ENCODE data around the gene ALDH1B1.
A peak's percentile ranks its signal among the peaks of the same experiment; 100 is the strongest.
"Not testable (repeated sequence)": the region's sequence is repeated elsewhere in the genome, so short reads cannot be mapped to it uniquely, and the experiment has no call there.

Gene ALDH1B1

GRCh38 chr9:38374847-38375571 lies 17.5 kb upstream of the ALDH1B1 start:
- no peak overlapping the region for H3K4me3 ChIP-seq (ENCODE audit: low read depth, low read length)
- H3K9me3 ChIP-seq (ENCODE audit: severe bottlenecking) = no peaks in the 10 kb centered on the region
- no peaks in the 10 kb centered on the region for H3K36me3 ChIP-seq
- H3K27ac ChIP-seq = no peak overlapping the region
- TF ChIP-seq, protein P1, sequence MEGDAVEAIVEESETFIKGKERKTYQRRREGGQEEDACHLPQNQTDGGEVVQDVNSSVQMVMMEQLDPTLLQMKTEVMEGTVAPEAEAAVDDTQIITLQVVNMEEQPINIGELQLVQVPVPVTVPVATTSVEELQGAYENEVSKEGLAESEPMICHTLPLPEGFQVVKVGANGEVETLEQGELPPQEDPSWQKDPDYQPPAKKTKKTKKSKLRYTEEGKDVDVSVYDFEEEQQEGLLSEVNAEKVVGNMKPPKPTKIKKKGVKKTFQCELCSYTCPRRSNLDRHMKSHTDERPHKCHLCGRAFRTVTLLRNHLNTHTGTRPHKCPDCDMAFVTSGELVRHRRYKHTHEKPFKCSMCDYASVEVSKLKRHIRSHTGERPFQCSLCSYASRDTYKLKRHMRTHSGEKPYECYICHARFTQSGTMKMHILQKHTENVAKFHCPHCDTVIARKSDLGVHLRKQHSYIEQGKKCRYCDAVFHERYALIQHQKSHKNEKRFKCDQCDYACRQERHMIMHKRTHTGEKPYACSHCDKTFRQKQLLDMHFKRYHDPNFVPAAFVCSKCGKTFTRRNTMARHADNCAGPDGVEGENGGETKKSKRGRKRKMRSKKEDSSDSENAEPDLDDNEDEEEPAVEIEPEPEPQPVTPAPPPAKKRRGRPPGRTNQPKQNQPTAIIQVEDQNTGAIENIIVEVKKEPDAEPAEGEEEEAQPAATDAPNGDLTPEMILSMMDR (IDR thresholded peaks at IDR 0.05; ENCODE audit: low read depth, low read length) = no peak
- DNase-seq = no peak
- H3K27me3 ChIP-seq (ENCODE audit: insufficient read depth, low read depth, severe bottlenecking) = no peaks in the 10 kb centered on the region

DNA sequence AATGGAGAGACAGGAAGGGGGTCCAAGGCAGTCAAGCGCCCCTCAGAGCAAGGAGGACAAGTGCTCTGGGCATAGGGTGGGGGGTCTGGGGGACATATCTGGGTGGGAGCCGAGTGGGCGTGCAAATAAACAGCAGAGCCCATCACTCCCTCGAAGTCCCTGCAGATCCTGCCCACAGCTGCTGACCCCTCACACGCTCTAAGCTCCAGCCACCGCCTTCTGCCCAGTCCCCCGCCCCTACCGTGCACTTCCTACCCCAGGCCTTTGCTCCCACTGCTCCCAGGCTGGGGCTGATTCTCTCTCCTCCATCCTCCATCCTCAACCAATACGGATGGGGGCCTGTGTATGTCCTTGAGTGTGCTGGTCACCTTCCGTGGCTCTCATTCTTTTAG lies 16.9 kb upstream of the ALDH1B1 start:
- Histone ChIP-seq H3K36me3 (no peaks in the 10 kb centered on the region), H3K4me3 (ENCODE audit: low read depth, low read length) (no peak overlapping the region), H3K27ac (no peak overlapping the region), H3K27me3 (ENCODE audit: insufficient read depth, low read depth, severe bottlenecking) (no peaks in the 10 kb centered on the region), H3K9me3 (ENCODE audit: severe bottlenecking) (no peaks in the 10 kb centered on the region)
- TF ChIP-seq, protein P1 (IDR thresholded peaks at IDR 0.05; ENCODE audit: low read depth, low read length) = no peak
- DNase-seq = no peak

GRCh38 chr9:38376021-38376670 lies 16.4 kb upstream of the ALDH1B1 start:
- Histone ChIP-seq H3K9me3 (ENCODE audit: severe bottlenecking) (no peaks in the 10 kb centered on the region), H3K27me3 (ENCODE audit: insufficient read depth, low read depth, severe bottlenecking) (no peaks in the 10 kb centered on the region), H3K4me3 (ENCODE audit: low read depth, low read length) (no peak overlapping the region), H3K36me3 (no peaks in the 10 kb centered on the region), H3K27ac (no peak overlapping the region)
- DNase-seq = no peak
- TF ChIP-seq, protein P1 (IDR thresholded peaks at IDR 0.05; ENCODE audit: low read depth, low read length) = no peak

DNA sequence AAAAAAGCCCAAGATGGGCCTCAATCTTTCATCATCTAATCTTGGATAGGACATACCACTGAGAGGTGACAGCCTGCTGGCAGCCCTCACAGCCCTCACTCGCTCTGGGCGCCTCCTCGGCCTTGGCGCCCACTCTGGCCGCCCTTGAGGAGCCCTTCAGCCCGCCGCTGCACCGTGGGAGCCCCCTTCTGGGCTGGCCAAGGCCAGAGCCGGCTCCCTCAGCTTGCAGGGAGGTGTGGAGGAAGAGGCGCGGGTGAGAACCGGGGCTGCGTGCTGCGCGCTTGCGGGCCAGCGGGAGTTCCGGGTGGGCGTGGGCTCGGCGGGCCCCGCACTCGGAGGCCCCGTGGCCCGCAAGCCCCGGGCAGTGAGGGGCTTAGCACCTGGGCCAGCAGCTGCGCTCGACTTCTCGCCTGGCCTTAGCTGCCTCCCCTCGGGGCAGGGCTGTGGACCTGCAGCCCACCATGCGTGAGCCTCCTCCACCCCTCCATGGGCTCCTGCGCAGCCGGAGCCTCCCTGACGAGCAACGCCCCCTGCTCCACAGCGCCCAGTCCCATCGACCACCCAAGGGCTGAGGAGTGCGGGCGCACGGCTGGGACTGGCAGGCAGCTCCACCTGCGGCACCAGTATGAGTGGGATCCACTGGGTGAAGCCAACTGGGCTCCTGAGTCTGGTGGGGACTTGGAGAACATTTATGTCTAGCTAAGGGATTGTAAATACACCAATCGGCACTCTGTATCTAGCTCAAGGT lies 15.0 kb upstream of the ALDH1B1 start:
- H3K27ac ChIP-seq; DNase-seq; H3K27me3 ChIP-seq (ENCODE audit: insufficient read depth, low read depth, severe bottlenecking); H3K4me3 ChIP-seq (ENCODE audit: low read depth, low read length); H3K36me3 ChIP-seq; H3K9me3 ChIP-seq (ENCODE audit: severe bottlenecking): not testable (repeated sequence)

- Histone ChIP-seq H3K27me3 (ENCODE audit: insufficient read depth, low read depth, severe bottlenecking) (no peaks in the 10 kb centered on the region), H3K4me3 (ENCODE audit: low read depth, low read length) (no peak overlapping the region), H3K36me3 (no peaks in the 10 kb centered on the region), H3K9me3 (ENCODE audit: severe bottlenecking) (peaks cover 6% of the 10 kb centered on the region), H3K27ac (no peak overlapping the region)
- TF ChIP-seq, protein P1 (IDR thresholded peaks at IDR 0.05; ENCODE audit: low read depth, low read length) = peak; percentile 64
- no peak for DNase-seq
Observed at GRCh38 chr9:38380230-38380871, 12.2 kb upstream of the ALDH1B1 start.
